RWPE1 (cell line): ENCODE results near the gene EDIL3.

Experiments used
- CTCF ChIA-PET: fragments of 350-600 bp; sonication (Branson Sonifier 250); formaldehyde crosslinking; extraction: SDS; loops from one replicate; lab custom pipeline; 2021; lab: Yijun Ruan, JAX
- POLR2A ChIA-PET: fragments of 400-600 bp; formaldehyde crosslinking; extraction: SDS; loops from one replicate; lab custom pipeline; 2020; ENCODE audit warnings: antibody characterized with exemption; ENCODE audit not compliant: low non-redundant PET; lab: Yijun Ruan, JAX
- DNase-seq: peaks from one replicate; pipeline ENCODE4 v3.0.0; 2012; ENCODE audit warnings: low spot score
- H3K27ac ChIP-seq: fragments of 450-650 bp; 2 replicates; pipeline ENCODE4 v1.5.1; 2017
- TF ChIP-seq, protein P1 (sequence below): fragments of 450-650 bp; conservative IDR thresholded peaks from 2 replicates; pipeline ENCODE4 v1.5.1; 2017; ENCODE audit warnings: low read depth, mild to moderate bottlenecking

Gene EDIL3

DNA sequence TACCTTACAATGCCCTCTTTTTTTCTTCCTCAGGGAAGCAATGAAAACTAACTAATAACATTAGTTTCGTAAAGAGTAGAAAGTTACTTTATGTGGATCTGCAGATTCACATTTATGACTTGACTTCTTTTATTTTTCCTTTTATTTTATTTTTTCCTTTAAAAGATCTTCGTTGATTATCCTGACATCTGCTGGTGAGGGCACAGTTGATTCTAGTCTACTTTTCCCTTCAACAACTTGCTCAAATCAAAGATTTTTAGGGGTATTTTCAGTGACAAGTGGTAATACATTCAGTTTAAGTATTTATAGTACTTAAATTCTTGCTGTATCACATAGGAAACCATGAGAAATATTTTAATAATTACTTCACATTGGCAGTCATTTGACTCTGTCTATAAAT, 4.9 kb downstream of the EDIL3 start:
- TF ChIP-seq, protein P1, sequence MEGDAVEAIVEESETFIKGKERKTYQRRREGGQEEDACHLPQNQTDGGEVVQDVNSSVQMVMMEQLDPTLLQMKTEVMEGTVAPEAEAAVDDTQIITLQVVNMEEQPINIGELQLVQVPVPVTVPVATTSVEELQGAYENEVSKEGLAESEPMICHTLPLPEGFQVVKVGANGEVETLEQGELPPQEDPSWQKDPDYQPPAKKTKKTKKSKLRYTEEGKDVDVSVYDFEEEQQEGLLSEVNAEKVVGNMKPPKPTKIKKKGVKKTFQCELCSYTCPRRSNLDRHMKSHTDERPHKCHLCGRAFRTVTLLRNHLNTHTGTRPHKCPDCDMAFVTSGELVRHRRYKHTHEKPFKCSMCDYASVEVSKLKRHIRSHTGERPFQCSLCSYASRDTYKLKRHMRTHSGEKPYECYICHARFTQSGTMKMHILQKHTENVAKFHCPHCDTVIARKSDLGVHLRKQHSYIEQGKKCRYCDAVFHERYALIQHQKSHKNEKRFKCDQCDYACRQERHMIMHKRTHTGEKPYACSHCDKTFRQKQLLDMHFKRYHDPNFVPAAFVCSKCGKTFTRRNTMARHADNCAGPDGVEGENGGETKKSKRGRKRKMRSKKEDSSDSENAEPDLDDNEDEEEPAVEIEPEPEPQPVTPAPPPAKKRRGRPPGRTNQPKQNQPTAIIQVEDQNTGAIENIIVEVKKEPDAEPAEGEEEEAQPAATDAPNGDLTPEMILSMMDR, result no peak
- ChIA-PET POLR2A (no interaction called here), CTCF (no interaction called here)
- DNase-seq, result no peak
- H3K27ac ChIP-seq, result no peak overlapping the region

DNA sequence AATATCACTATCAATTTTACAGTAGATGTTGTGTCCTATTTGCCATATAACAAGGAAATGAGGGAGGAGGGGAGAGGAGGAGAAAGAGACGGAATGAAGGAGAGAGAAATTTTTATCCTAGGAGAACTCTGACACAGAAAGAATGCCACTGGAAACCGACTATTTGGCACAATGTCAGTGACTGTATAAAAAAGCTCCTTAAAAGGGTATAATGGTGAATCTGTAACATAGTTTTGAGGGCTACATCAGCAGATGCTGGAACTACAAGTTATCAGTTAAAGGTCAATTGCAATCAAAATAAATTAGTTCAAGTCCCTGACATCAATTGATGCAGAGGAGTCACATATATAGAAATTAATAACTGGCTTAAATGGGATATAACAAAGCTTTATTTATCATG, 5.7 kb downstream of the EDIL3 start:
- POLR2A ChIA-PET, result no interaction called here
- H3K27ac ChIP-seq, result no peak overlapping the region
- DNase-seq, result no peak
- TF ChIP-seq, protein P1, result no peak
- CTCF ChIA-PET, result no interaction called here

GRCh38 chr5:84378420-84378819, 6.3 kb downstream of the EDIL3 start:
- ChIA-PET POLR2A (no interaction called here), CTCF (no interaction called here)
- H3K27ac ChIP-seq, result no peak overlapping the region
- TF ChIP-seq, protein P1, result no peak
- DNase-seq, result no peak

GRCh38 chr5:84376346-84376745, 8.3 kb downstream of the EDIL3 start:
- no peak for DNase-seq
- ChIA-PET CTCF (no interaction called here), POLR2A (no interaction called here)
- TF ChIP-seq, protein P1, result no peak
- no peak overlapping the region for H3K27ac ChIP-seq

GRCh38 chr5:84374568-84374967, 10.1 kb downstream of the EDIL3 start:
- TF ChIP-seq, protein P1, result no peak
- DNase-seq, result no peak
- CTCF ChIA-PET, result no interaction called here
- H3K27ac ChIP-seq, result no peak overlapping the region
- POLR2A ChIA-PET, result no interaction called here

- no peak for DNase-seq
- H3K27ac ChIP-seq, result no peak overlapping the region
- ChIA-PET CTCF (no interaction called here), POLR2A (no interaction called here)
- TF ChIP-seq, protein P1, result no peak
Observed at GRCh38 chr5:84373506-84373905, 11.2 kb downstream of the EDIL3 start.
